ENCODE measurements around the gene SORCS2.
"Not testable (repeated sequence)": the region's sequence is repeated elsewhere in the genome, so short reads cannot be mapped to it uniquely, and the experiment has no call there.

SORCS2 gene

DNA sequence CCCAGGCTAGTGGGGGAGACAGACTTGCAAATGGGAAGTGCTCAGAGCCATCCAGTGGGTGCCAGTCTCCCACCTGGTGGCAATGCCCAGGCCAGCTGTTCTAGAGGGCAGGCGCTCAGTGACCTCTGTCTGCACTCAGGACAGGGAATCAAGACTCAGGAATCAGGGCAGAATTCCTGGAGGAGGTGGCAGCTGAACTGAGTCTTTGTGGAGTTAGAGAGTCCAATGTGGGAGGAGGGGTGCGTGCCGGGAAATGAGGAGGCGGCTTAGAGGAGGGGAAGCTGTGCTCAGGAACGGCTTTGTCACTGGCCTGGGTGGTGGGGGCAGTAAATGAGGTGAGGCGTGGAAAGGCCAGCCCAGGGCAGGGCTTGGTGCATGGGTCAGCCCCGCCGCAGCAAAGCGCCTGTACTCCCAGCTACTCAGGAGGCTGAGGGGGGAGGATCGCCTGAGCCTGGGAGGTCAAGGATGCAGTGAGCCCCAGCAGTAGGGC, 31.3 kb upstream of the SORCS2 start:
- DNase-seq = no peak

DNA sequence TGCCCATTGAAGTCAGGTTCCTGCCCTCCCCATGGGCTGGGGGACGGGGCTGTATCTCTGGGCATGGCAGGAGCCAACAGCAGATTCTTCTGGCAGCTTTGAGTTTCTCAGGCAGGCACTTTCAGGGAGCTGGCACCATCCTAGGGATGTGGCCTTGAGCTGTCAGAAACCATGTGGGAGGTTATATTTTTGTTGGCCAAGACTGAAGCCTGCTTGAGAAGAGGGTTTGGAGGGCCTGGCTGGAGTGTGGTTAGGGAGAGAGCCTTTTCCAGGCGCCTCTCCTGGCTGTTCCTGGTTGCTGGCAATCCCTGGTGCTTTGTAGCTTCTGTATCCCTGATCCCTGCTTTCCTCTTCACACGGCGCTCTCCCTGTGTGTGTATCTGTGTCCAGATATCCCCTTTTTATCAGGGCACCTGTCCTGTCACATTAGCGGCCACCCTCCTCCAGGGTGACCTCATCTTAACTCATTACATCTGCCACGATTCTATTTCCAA, 30.6 kb upstream of the SORCS2 start:
- DNase-seq = no peak

GRCh38 chr4:7165056-7165873, 27.1 kb upstream of the SORCS2 start:
- DNase-seq = not testable (repeated sequence)

- DNase-seq = no peak
These were observed 26.5 kb upstream of the SORCS2 start for GRCh38 chr4:7165874-7166201.

GRCh38 chr4:7166237-7166636, 26.1 kb upstream of the SORCS2 start:
- DNase-seq = no peak

DNA sequence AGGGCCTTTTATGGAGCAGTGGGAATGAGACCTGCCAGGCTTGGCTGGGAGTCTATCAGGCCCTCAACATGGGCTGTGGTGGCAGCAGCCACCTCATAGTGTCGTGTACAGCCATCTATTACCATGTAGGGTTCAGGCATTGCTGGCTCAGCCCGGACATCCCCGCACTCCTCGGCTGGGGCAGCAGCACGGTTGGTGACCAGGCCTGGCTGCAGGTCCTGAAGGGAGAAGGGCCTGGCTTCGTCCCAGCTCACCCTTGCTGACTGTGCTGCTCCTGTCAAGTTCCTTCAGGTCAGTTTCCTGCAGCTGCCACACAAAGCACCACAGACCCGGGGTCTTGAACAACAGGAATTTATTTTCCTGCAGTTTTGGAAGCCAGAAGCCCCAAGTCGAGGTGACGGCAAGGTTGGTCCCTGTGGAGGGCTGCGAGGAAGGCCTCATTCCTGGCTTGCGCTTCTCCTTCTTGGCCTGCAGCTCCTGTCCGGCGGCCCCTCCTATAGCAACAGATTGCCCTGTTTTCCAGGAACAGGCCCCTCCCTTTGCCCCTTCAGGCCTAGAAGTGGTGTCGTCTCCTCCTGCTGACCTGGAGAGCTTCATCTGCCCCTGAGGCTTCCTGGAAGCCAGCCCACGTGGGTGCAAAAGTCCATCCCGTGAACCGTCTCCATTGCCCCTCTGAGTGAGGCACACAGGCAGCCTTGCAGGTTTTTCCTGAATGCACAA, 25.2 kb upstream of the SORCS2 start:
- no peak for DNase-seq

DNA sequence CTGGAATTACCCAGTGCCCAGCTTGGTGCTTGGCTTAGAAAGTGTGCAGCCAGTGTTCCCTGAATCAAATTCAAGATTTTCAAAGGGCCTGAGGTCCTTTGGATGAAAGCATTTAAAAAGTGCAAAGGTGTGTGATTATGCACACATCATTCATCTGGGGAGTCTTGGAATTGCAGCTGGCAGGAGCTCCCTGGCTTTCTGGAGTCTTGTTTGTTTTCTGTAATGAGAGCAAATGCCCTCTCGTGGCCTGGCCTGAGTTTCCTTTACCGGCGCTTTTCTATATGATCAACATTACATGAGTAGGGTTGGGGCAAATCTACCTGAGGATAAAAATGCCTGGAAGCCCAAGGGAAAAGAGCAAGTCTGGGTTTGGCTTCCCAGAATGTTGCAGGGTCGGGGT, 24.6 kb upstream of the SORCS2 start:
- DNase-seq = no peak

DNA sequence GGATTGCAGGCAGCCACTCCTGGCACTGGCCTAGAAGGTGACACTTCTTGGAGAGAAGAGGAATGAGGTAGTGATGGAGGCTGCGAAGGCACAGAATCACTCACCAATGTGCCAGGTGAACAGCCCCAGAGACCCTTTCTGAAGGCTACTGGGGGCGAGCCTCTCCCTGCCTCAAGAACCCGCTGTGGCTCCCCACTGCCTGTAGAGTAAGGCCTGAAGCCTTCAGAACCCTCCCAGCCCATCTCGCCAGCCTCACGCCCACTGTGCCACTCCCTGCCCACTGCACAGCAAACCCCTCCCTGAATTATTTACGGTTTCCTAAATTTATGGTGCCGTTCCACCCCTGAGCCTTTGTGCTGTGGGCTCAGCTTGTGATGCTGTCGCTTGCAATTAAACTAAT, 24.2 kb upstream of the SORCS2 start:
- DNase-seq = no peak

- no peak for DNase-seq
These were observed 23.2 kb upstream of the SORCS2 start for GRCh38 chr4:7169134-7169533.

GRCh38 chr4:7170012-7170411, 22.3 kb upstream of the SORCS2 start:
- DNase-seq = no peak

GRCh38 chr4:7171191-7171900, 21.0 kb upstream of the SORCS2 start:
- DNase-seq = no peak

GRCh38 chr4:7172508-7172907, 19.8 kb upstream of the SORCS2 start:
- no peak for DNase-seq

DNA sequence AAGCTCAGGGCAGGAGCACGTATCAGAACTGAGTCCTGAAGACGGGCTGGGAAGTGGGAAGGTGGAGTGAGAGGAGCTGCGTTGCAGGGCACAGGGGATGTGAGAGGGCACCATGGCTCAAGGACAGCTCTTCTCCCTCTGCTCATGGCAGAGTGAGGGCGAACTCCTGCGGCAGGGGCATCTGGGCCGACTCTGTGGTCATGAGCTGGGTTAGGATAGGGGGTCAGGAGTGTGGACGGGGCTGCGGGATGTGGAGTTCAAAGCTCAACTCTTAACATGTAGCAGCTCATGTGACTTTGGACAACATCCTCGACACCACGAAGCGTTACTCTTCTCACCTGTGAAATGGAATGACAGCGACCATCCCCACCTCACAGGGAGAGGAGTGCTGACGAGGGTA, 19.4 kb upstream of the SORCS2 start:
- DNase-seq = no peak

GRCh38 chr4:7173841-7174449, 18.4 kb upstream of the SORCS2 start:
- DNase-seq = no peak

DNA sequence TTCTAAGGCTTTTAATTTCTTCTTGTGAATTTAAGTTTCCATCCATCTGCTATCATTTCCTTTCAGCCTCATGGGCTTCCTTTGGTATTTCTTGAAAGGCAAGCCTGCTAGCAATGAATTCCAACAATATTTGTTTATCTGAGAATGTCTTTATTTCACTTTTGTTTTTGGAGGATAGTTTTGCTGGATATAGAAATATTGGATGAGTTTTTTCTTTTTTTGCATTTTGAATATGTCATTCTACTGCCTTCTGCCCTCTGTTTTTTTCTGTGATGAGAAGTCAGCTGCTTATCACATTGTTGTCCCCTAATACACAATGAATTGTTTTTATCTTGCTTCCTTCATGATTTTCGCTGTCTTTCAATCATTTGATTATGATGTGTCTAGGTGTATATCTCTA, 13.2 kb upstream of the SORCS2 start:
- DNase-seq = no peak

DNA sequence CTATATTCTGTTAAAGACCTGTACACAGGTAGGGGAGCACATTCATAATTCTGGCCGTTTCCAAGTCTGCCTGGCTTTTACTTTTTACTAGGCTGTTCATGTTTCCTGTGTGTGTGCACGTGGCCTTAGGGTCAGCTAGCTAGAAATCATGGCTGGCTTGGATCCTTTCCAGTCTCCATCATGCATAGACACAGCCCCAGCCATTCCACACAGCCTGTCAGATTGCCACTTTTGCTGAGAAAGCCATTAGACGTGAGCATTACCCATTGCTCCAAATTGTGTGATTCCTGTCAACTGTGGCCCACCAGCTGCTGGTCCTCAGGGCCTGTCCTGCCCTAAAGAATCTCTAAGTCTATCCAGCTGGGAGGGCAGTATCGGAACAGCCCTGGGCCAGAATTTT, 11.4 kb upstream of the SORCS2 start:
- no peak for DNase-seq

- DNase-seq = no peak
These were observed 9.7 kb upstream of the SORCS2 start for GRCh38 chr4:7182616-7183015.

GRCh38 chr4:7183161-7183560, 9.2 kb upstream of the SORCS2 start:
- no peak for DNase-seq

DNA sequence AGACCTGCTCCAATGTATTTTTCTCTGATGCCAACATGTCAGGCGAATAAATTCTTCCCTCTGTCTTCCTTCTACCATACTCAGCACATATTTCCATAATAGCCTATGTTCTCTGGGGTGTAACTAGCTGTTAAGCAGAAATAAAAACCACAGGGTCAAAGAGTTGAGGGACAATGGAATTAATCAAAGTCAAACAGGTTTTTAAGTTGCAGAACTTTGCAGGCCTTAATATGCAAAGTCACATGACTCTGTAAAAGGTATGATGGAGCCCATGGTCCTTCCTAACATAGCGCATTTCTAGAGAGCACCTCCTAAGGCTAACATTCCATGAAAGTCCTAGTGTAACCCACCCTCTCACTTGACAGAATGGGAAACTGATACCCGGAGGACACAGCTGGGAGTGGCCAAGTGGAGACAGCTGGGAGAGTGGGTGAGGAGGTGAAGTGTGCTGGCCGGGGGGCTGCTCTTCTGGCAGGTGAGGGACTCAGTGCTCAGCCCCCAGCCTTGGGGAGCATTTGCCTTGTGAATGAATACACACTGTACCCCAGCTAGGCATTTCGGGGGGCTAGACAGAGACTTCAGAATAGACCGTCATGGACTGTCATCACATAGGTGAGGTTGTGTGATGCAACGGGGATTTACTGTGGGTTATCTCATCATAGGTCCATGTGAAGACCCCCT, 8.4 kb upstream of the SORCS2 start:
- no peak for DNase-seq

GRCh38 chr4:7185487-7186030, 6.8 kb upstream of the SORCS2 start:
- DNase-seq = no peak

DNA sequence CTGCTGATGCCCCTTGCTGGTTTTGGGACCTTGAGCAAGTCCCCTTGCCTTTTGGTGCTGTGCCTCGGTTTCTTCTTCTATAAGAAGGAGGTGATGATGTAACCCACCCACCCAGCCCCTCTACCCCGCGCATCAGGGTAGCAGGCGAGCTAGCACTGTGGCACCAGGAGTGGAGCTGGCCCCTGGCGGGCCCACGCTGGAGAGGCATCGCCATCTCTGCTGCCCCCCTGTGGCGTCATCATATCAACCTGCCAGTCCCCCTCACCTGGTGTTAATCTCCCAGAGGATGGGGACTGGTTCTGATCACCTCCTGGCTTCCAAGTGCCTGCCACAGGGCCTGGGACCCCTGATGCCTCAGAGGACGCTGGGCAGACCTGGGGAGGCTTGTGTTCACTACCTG, 6.3 kb upstream of the SORCS2 start:
- no peak for DNase-seq

- no peak for DNase-seq
These were observed 5.7 kb upstream of the SORCS2 start for GRCh38 chr4:7186516-7187167.

Data from NCI-H2107 (cell line).